Activated naive CD4-positive, alpha-beta T cell treated with Interleukin-2 at 50 U/mL for 16 hours (primary cell): ENCODE results near the gene GJD3.
"Not testable (repeated sequence)": the region's sequence is repeated elsewhere in the genome, so short reads cannot be mapped to it uniquely, and the experiment has no call there.

Experiments
- DNase-seq: peaks from one replicate; pipeline ENCODE4 v3.0.0-alpha.2; 2020

The GJD3 gene, protein sequence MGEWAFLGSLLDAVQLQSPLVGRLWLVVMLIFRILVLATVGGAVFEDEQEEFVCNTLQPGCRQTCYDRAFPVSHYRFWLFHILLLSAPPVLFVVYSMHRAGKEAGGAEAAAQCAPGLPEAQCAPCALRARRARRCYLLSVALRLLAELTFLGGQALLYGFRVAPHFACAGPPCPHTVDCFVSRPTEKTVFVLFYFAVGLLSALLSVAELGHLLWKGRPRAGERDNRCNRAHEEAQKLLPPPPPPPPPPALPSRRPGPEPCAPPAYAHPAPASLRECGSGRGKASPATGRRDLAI

DNA sequence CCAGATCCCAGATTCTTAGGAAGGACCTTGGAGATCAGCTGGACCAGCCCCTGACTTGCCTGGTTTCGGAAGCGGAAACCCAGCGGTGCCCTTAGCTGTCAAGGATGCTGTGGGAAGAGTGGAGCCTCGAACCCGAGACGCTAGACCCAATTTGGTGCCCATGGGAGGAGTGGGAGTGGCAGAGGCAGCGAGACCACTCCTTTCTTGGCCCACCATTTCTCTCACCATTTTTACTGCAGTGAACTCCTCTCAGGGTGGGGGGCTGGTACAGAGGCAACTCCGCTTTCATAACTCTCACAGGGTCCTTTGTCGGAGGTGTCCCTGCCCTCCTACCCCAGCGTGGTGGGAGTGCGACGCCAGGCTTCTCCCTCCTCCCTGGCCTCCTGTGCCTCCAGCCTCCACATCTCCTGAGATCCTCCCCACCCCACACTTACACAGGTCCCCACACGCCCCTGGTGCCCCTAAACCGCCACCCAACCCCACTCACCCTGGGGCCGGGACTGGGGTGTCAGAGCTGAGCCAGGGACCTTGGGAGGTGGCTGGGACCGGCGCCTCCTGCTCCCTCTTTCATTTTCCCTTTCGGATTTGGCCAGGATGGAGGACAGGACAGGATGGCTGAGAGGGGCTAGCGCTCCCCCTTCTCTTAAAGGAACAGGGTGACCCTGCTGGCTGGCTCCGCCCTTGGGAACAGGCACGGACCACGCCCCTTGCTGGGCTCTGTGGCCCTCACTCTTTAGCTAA lies at the start of gene GJD3:
GJD3 (minus strand) TSS at position 617 of the 741 bp plus-strand sequence. CDS start 922 bp downstream, outside the sequence.
- DNase-seq = no peak

GRCh38 chr17:40414312-40414711 lies 49.8 kb upstream of the GJD3 start:
- not testable (repeated sequence) for DNase-seq

DNA sequence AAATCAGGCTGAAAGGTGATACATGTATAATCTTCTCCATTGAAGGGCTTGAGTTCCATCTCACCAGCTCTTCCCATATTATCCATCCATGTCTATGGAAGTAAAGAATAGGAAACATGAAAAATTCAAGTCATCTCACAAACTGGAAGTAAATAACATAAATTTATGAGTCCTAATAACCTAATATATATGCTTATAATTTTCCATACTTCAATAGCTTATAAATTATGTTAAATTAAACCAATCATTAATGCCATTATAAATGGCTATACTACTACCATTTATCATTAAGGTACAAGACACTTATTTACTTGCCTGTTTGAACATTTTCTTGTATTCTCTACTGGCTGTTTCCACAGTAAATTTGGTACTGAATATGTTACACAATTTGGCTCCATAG lies 48.3 kb upstream of the GJD3 start:
- no peak for DNase-seq

- no peak for DNase-seq
These were observed 47.3 kb upstream of the GJD3 start for GRCh38 chr17:40411821-40412220.

GRCh38 chr17:40410082-40410481 lies 45.5 kb upstream of the GJD3 start:
- no peak for DNase-seq

- not testable (repeated sequence) for DNase-seq
These were observed 45.0 kb upstream of the GJD3 start for GRCh38 chr17:40409540-40409939.

- DNase-seq = no peak
These were observed 42.9 kb upstream of the GJD3 start for GRCh38 chr17:40407460-40407859.

- DNase-seq = no peak
These were observed 39.5 kb upstream of the GJD3 start for GRCh38 chr17:40404003-40404402.

GRCh38 chr17:40402668-40403067 lies 38.1 kb upstream of the GJD3 start:
- no peak for DNase-seq

DNA sequence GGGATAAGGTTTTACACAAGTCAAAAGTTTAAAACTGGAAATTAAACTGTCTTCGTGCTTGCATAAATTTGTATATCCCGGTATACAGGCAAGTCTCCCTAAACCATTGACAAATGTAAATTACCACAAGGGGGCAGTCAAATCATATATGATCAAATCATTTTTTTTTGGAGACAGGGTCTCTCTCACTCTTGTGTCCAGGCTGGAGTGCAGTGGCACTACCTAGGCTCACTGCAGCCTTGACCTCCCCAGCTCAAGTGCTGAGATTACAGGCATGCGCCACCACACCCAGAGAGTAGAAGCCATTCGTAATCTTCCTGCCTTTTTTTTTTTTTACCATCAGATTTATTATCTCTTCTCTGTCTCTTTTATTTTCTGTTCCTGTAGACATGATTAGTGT lies 34.6 kb upstream of the GJD3 start:
- DNase-seq = no peak

DNA sequence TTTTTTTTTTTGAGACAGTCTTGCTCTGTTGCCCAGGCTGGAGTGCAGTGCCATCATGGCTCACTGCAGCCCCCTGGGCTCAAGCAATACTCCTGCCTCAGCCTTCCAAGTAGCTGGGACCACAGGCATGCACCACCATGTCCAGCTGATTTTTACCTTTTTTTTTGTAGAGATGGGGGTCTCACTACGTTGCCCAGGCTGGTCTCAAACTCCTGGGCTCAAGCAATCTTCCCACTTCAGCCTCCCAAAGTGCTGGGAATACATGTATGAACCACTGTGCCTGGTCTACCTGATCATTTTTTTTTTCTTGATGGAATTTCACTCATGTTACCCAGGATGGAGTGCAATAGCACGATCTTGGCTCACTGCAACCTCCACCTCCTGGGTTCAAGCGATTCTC lies 22.0 kb upstream of the GJD3 start:
- DNase-seq = not testable (repeated sequence)

DNA sequence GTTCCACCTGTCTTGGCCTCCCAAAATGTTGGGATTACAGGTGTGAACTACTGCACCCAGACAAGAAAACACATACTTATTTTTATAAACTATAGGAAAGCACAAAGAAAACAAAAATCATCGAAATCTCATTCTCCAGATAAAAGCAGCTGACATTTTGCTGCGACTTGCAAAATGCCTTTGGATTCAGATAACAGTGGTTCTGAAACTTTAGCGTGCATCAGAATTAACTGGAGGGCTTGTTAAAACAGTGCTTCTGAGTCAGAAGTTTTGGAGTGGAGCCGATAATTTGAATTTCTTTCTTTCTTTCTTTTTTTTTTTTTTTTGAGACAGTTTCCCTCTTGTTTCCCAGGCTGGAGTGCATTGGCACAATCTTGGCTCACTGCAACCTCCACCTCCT lies 17.7 kb upstream of the GJD3 start:
- no peak for DNase-seq

GRCh38 chr17:40378966-40379365 lies 14.4 kb upstream of the GJD3 start:
- no peak for DNase-seq

DNA sequence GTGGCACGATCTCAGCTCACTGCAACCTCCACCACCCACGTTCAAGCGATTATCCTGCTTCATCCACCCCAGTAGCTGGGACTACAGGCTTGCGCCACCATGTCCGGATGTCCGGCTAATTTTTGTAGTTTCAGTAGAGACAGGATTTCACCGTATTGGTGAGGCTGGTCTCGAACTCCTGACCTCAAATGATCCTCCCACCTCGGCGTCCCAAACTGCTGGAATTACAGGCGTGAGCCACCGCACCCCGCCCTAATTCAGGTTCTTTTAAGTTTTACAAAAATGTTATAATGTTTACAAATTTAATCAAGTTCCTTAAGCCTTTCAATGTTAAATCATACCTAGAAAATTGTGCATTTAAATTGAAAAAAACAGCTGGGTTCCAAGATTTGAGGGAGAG lies 13.3 kb upstream of the GJD3 start:
- DNase-seq = no peak

- not testable (repeated sequence) for DNase-seq
These were observed 12.0 kb upstream of the GJD3 start for GRCh38 chr17:40376541-40376940.

DNA sequence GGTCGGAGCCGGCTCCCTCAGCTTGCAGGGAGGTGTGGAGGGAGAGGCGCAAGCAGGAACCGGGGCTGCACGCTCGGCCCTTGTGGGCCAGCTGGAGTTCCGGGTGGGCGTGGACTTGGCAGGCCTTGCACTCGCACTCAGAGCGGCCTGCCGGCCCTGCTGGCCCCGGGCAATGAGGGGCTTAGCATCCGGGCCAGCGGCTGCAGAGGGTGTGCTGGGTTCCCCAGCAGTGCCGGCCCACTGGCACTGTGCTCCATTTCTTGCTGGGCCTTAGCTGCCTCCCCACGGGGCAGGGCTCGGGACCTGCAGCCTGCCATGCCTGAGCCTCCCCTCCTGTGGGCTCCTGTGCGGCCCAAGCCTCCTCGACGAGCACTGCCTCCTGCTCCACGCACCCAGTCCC lies 11.2 kb upstream of the GJD3 start:
- DNase-seq = not testable (repeated sequence)

GRCh38 chr17:40374821-40375498 lies 10.4 kb upstream of the GJD3 start:
- no peak for DNase-seq

DNA sequence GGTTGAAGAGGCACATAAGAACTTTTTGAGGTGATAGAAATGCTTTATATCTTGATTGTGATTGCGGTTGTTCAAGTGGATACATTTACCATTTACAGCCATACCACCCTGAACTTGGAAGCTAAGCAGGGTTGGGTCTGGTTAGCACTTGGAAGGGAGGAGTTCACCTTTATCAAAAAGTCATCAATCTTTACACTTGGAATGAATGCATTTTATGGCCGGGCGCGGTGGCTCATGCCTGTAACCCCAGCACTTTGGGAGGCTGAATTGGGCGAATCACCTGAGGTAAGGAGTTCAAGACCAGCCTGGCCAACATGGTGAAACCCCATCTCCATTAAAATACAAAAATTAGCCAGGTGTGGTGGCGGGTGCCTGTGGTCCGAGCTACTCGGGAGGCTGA lies 9.5 kb upstream of the GJD3 start:
- no peak for DNase-seq

DNA sequence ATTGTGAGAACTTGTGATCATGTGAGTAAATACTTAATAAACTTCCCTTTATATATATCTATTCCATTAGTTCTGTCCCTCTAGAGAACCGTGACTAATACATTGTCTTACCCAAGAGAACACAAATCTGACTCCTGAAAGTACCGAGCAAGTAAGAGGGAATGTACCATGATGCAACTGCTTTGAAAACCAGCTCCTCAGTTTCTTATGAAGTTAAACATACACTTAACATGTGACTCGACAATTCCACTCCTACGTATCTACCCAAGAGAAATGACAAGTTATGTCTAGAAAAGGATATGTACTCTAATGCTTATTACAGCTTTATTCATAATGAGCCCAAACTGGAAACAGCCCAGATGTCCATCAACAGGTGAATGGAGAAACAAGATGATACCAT lies 8.8 kb upstream of the GJD3 start:
- no peak for DNase-seq

DNA sequence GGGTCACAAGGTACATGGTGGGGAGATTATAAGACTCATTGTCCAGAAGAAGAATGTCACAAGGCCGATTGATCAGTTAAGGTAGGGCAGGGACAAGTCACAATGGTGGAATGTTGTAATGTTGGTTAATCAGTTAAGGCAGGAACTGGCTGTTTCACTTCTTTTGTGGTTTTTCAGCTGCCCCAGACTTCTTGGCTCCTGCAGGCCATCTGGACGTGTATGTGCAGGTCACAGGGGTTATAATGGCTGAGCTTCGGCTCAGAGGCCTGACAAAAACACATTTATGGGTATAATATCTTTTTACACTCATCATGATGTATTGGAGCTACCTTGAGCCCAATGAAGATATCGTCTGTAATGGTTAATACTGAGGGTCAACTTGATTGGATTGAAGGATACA lies 8.1 kb upstream of the GJD3 start:
- not testable (repeated sequence) for DNase-seq

DNA sequence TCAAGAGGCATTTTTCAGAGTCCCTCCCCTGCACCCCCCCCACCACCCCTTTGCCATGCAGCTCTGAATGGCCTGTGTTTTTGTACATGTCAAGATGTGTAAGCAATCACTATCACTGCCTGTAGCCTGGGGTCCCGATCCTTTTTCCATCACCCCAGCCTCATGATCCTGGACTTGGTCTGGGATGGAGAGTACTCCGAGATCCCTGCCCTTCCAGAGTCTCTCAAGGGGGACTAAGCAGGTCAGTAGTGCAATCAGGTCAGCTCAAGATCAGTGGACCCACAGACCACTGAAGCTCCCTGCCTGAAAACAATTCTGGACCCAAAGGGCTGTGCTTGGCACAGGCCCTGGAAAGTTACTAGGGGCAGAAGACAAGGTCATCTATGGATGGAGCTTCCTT lies 7.5 kb upstream of the GJD3 start:
- DNase-seq = no peak

- no peak for DNase-seq
These were observed 6.9 kb upstream of the GJD3 start for GRCh38 chr17:40371261-40371929.

- DNase-seq = no peak
These were observed 5.4 kb upstream of the GJD3 start for GRCh38 chr17:40369923-40370322.
